ENCODE data around the gene ANKUB1.

DNA sequence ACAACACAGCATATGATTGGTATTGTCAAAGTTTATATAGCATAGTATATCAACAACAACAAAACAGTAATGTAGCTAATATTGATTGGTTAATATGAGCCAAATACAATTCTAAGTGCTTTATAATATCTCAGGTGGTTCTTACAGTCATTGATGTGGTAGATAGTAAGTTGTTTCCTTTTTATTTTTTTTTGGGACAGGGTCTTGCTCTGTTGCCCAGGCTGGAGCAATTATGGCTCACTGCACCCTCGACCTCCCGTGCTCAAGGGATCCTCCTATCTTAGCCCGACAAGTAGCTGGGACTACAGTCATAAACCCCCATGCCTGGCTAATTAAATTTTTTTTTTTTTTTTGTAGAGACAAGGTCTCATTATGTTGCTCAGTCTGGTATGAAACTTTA lies 23.4 kb upstream of the ANKUB1 start:
- TF ChIP-seq, protein P1, sequence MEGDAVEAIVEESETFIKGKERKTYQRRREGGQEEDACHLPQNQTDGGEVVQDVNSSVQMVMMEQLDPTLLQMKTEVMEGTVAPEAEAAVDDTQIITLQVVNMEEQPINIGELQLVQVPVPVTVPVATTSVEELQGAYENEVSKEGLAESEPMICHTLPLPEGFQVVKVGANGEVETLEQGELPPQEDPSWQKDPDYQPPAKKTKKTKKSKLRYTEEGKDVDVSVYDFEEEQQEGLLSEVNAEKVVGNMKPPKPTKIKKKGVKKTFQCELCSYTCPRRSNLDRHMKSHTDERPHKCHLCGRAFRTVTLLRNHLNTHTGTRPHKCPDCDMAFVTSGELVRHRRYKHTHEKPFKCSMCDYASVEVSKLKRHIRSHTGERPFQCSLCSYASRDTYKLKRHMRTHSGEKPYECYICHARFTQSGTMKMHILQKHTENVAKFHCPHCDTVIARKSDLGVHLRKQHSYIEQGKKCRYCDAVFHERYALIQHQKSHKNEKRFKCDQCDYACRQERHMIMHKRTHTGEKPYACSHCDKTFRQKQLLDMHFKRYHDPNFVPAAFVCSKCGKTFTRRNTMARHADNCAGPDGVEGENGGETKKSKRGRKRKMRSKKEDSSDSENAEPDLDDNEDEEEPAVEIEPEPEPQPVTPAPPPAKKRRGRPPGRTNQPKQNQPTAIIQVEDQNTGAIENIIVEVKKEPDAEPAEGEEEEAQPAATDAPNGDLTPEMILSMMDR (IDR thresholded peaks at IDR 0.05), result no peak
- TF ChIP-seq POLR2A (IDR thresholded peaks at IDR 0.05), result no peak

All from testis (tissue), 2 donors.